Stimulated activated CD4-positive, alpha-beta T cell treated with anti-CD3 and anti-CD28 coated beads, Interleukin-4, amount 100 ng/mL, for 24 hours (primary cell): ENCODE measurements around the gene COL4A4.

Experiments used
- DNase-seq: peaks from one replicate; pipeline ENCODE4 v3.0.0-alpha.2; 2020

The COL4A4 gene

GRCh38 chr2:227160164-227160563, 3.8 kb downstream of the COL4A4 start:
- DNase-seq, result no peak

- no peak for DNase-seq
Measured at GRCh38 chr2:227154986-227155774, 8.8 kb downstream of the COL4A4 start.

GRCh38 chr2:227153758-227154486, 10.1 kb downstream of the COL4A4 start:
- DNase-seq, result no peak

- DNase-seq, result no peak
Measured at GRCh38 chr2:227153307-227153706, 10.7 kb downstream of the COL4A4 start.

GRCh38 chr2:227152093-227152766, 11.8 kb downstream of the COL4A4 start:
- no peak for DNase-seq

- no peak for DNase-seq
Measured at GRCh38 chr2:227150222-227150936, 13.6 kb downstream of the COL4A4 start.

GRCh38 chr2:227148106-227148505, 15.9 kb downstream of the COL4A4 start:
- no peak for DNase-seq

- DNase-seq, result no peak
Measured at GRCh38 chr2:227147023-227147422, 17.0 kb downstream of the COL4A4 start.

- no peak for DNase-seq
Measured at GRCh38 chr2:227146456-227146855, 17.5 kb downstream of the COL4A4 start.

- DNase-seq, result no peak
Measured at GRCh38 chr2:227143895-227144294, 20.1 kb downstream of the COL4A4 start.

GRCh38 chr2:227141301-227141700, 22.7 kb downstream of the COL4A4 start:
- no peak for DNase-seq

GRCh38 chr2:227134591-227134990, 29.4 kb downstream of the COL4A4 start:
- DNase-seq, result no peak

GRCh38 chr2:227132986-227133385, 31.0 kb downstream of the COL4A4 start:
- DNase-seq, result no peak

- no peak for DNase-seq
Measured at GRCh38 chr2:227130636-227131035, 33.4 kb downstream of the COL4A4 start.

- no peak for DNase-seq
Measured at GRCh38 chr2:227127201-227127600, 36.8 kb downstream of the COL4A4 start.

GRCh38 chr2:227125506-227125905, 38.5 kb downstream of the COL4A4 start:
- no peak for DNase-seq

GRCh38 chr2:227124811-227125210, 39.2 kb downstream of the COL4A4 start:
- DNase-seq, result no peak

GRCh38 chr2:227123697-227124096, 40.3 kb downstream of the COL4A4 start:
- no peak for DNase-seq

- DNase-seq, result no peak
Measured at GRCh38 chr2:227118353-227118752, 45.7 kb downstream of the COL4A4 start.

- DNase-seq, result no peak
Measured at GRCh38 chr2:227117852-227118251, 46.2 kb downstream of the COL4A4 start.

GRCh38 chr2:227117027-227117426, 47.0 kb downstream of the COL4A4 start:
- DNase-seq, result no peak

GRCh38 chr2:227115761-227116160, 48.2 kb downstream of the COL4A4 start:
- no peak for DNase-seq
